Measurements from ENCODE around the gene ATP5F1B. TPM values are rescaled to one million over a fixed set of nuclear protein-coding genes. Genes with fewer than 3 reads are reported as not detected.

Gene ATP5F1B
- total and polyA plus RNA-seq, 2 of the 8 experiments (the other 6 are each of a cell fraction or from before 2014, with no cell fraction given): 900 to 1,522 TPM

DNA sequence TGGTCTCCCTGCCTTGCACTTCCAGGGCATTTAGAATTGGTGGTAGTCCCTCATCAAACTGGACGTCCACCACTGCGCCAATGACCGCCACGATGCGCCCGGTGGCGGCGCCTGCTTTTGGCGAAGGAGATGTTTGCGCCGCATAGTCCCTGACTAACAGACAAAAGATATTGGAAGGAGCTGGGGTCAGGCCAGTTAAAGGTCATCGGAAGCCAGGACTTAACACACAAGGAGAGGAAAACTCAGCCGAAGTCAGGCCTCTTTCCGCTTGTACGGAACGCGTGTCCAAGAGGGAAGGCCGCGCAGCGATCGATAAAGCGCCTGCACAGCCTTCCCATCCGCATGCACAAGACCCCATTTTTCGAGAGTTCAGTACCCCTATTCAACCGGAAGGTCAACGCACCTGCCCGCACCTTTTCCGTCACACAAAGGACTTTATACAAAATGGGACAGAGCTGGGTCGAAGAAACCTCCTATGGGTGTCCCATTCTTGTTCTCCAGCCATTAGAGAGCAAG is 525 bp downstream of the ATP5F1B start (continued):
- TF ChIP-seq CHD2 (IDR thresholded peaks at IDR 0.05; ENCODE audit: low read length): no peak
- no peak for TF ChIP-seq BRCA1 (IDR thresholded peaks at IDR 0.05; ENCODE audit: low read depth, low read length)
- TF ChIP-seq SAP30 (IDR thresholded peaks at IDR 0.05; ENCODE audit: insufficient read depth, insufficient replicate concordance, low read length): peak; percentile 88
- no peak for TF ChIP-seq CBX5 (IDR thresholded peaks at IDR 0.05; ENCODE audit: low read depth, low read length)
- TF ChIP-seq KDM5A (IDR thresholded peaks at IDR 0.05; ENCODE audit: low read length): no peak
- TF ChIP-seq CREB1 (IDR thresholded peaks at IDR 0.05): peak; percentile 80
- no peak for TF ChIP-seq POU5F1 (IDR thresholded peaks at IDR 0.05; ENCODE audit: low read depth, low read length)
- TF ChIP-seq HDAC2 (IDR thresholded peaks at IDR 0.05; ENCODE audit: borderline replicate concordance in 1 of 2, low read depth in 2 of 2, low read length in 2 of 2): no peak; a peak in 1 of 4 replicates
- TF ChIP-seq, protein P1, sequence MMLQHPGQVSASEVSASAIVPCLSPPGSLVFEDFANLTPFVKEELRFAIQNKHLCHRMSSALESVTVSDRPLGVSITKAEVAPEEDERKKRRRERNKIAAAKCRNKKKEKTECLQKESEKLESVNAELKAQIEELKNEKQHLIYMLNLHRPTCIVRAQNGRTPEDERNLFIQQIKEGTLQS (IDR thresholded peaks at IDR 0.05; ENCODE audit: insufficient read depth, low read depth, low read length): no peak
- TF ChIP-seq RAD21 (IDR thresholded peaks at IDR 0.05 in 1 of 2, conservative IDR thresholded peaks at IDR 0.05 in 1 of 2; ENCODE audit: low read depth in 2 of 2, low read length in 2 of 2): no peak
- no peak for TF ChIP-seq TEAD4 (IDR thresholded peaks at IDR 0.05; ENCODE audit: low read depth, low read length)
- no peak for TF ChIP-seq HDAC6 (IDR thresholded peaks at IDR 0.05; ENCODE audit: low read depth, low read length)
- no peak for TF ChIP-seq CHD1 (IDR thresholded peaks at IDR 0.05; ENCODE audit: low read depth, low read length)
- peak in 1 of 2 experiments; percentile 54; a peak in 2 of 4 replicates for TF ChIP-seq SIN3A (conservative IDR thresholded peaks at IDR 0.05 in 1 of 2, IDR thresholded peaks at IDR 0.05 in 1 of 2; ENCODE audit: low read depth in 1 of 2, low read length in 2 of 2)
- TF ChIP-seq KDM4A (IDR thresholded peaks at IDR 0.05; ENCODE audit: low read depth, low read length, severe bottlenecking): no peak
- TF ChIP-seq FOSL1 (IDR thresholded peaks at IDR 0.05; ENCODE audit: insufficient read depth, low read depth, low read length): no peak
- no peak for TF ChIP-seq CTBP2 (IDR thresholded peaks at IDR 0.05; ENCODE audit: borderline replicate concordance, insufficient read depth, insufficient read length, low read length)
